Measurements from ENCODE around the gene NRCAM. TPM values are rescaled to one million over a fixed set of nuclear protein-coding genes. Genes with fewer than 3 reads are reported as not detected.

NRCAM gene
- total RNA-seq, 1 experiment from 2014 or later, result 45.7 TPM

DNA sequence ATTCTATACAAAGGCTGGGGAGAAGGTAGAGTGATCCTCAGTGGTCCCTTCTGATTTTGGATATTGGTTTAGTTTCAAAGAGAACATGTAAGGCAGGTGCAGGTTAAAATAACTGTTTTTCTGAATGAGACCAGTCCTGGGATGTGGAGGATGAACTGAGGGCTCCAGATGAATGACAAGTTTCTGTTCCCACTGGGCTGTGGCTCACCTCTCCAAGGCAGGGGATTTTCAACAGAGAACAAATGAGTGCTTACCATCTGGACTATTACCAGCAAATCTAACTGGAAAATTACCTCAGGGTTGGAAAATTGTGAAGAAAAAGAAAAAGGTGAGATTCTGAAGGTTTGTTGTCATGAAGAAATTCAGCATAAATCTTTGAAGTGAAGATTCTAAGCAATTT is 334.1 kb downstream of the NRCAM start:
- Histone ChIP-seq H3K27me3 (replicated peaks; ENCODE audit: insufficient read depth, low read depth, low read length, poor library complexity) (no peaks in the 10 kb centered on the region), H3K9me3 (ENCODE audit: low read depth, low read length, poor library complexity, severe bottlenecking) (no peaks in the 10 kb centered on the region), H3K4me1 (ENCODE audit: insufficient read depth, low read length, poor library complexity, severe bottlenecking) (no peaks in the 10 kb centered on the region), H3K36me3 (ENCODE audit: insufficient read depth, low read length, poor library complexity, severe bottlenecking) (no peaks in the 10 kb centered on the region), H3K27ac (ENCODE audit: low read depth, low read length, poor library complexity, severe bottlenecking) (no peak overlapping the region), H3K4me3 (ENCODE audit: low read depth, low read length, poor library complexity, severe bottlenecking) (no peak overlapping the region)
- no peak for DNase-seq (ENCODE audit: low spot score)
- ChIA-PET POLR2A (ENCODE audit: low non-redundant PET) (no interaction called here), CTCF (no interaction called here)
- no peak for TF ChIP-seq EZH2 (IDR thresholded peaks at IDR 0.05; ENCODE audit: borderline replicate concordance, low read depth, low read length, poor library complexity, severe bottlenecking)
- intact Hi-C loops (cut with micrococcal nuclease; ENCODE audit: unreplicated experiment), result no loop called here
- no TSS peak for BruUV-seq (replicated peaks)

DNA sequence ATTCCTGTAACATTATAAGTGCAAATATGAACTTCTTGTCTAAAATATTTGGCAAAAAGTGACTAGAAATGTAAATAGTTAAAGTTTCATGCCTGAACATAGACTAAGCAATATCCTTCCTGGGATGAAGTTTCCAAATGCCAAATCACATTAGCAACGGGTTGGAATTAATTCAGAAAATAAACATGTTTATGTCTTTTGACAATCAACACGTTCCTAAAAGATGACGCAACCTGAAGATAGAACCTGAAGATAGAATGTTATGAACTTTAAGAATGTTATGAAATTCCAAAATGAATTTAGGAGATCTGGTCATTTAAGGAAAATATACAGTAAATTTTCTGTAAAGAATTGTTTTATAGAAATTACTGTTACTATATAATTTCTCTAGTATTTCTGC is 335.3 kb downstream of the NRCAM start:
- BruUV-seq (replicated peaks), result no TSS peak
- ChIA-PET POLR2A (ENCODE audit: low non-redundant PET) (interaction anchor here (0.7 kb wide), 1 partner anchor 26 kb away, joined by 13 read pairs; no protein-coding TSS in a partner anchor), CTCF (no interaction called here)
- H3K27me3 ChIP-seq (replicated peaks; ENCODE audit: insufficient read depth, low read depth, low read length, poor library complexity), result no peaks in the 10 kb centered on the region
- H3K36me3 ChIP-seq (ENCODE audit: insufficient read depth, low read length, poor library complexity, severe bottlenecking), result no peaks in the 10 kb centered on the region
- intact Hi-C loops (cut with micrococcal nuclease; ENCODE audit: unreplicated experiment), result no loop called here
- no peaks in the 10 kb centered on the region for H3K4me1 ChIP-seq (ENCODE audit: insufficient read depth, low read length, poor library complexity, severe bottlenecking)
- H3K9me3 ChIP-seq (ENCODE audit: low read depth, low read length, poor library complexity, severe bottlenecking), result no peaks in the 10 kb centered on the region
- no peak overlapping the region for H3K27ac ChIP-seq (ENCODE audit: low read depth, low read length, poor library complexity, severe bottlenecking)
- H3K4me3 ChIP-seq (ENCODE audit: low read depth, low read length, poor library complexity, severe bottlenecking), result no peak overlapping the region
- no peak for TF ChIP-seq EZH2 (IDR thresholded peaks at IDR 0.05; ENCODE audit: borderline replicate concordance, low read depth, low read length, poor library complexity, severe bottlenecking)
- TF ChIP-seq, protein P1, sequence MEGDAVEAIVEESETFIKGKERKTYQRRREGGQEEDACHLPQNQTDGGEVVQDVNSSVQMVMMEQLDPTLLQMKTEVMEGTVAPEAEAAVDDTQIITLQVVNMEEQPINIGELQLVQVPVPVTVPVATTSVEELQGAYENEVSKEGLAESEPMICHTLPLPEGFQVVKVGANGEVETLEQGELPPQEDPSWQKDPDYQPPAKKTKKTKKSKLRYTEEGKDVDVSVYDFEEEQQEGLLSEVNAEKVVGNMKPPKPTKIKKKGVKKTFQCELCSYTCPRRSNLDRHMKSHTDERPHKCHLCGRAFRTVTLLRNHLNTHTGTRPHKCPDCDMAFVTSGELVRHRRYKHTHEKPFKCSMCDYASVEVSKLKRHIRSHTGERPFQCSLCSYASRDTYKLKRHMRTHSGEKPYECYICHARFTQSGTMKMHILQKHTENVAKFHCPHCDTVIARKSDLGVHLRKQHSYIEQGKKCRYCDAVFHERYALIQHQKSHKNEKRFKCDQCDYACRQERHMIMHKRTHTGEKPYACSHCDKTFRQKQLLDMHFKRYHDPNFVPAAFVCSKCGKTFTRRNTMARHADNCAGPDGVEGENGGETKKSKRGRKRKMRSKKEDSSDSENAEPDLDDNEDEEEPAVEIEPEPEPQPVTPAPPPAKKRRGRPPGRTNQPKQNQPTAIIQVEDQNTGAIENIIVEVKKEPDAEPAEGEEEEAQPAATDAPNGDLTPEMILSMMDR (conservative IDR thresholded peaks at IDR 0.05; ENCODE audit: low read depth, low read length), result no peak
- DNase-seq (ENCODE audit: low spot score), result no peak

DNA sequence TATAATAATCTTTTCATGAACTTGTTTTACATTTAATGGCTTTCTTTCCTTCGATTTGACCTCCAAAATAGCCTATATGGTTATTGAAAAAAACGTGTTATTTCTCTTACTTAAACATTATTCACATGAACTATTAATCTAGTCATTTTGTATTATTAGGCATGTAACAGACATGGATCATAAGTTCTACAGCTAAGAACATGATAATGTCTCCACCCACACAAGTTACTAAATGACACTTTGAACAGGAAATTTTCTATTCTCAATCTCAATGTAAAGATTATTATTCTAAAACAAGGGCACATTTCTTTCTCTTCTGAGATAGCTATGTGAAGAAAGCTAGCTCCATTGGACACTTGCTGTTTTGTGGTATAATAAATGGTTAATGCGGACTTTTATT is 336.0 kb downstream of the NRCAM start:
- TF ChIP-seq, protein P1 (conservative IDR thresholded peaks at IDR 0.05; ENCODE audit: low read depth, low read length), result no peak
- TF ChIP-seq EZH2 (IDR thresholded peaks at IDR 0.05; ENCODE audit: borderline replicate concordance, low read depth, low read length, poor library complexity, severe bottlenecking), result no peak
- Histone ChIP-seq H3K36me3 (ENCODE audit: insufficient read depth, low read length, poor library complexity, severe bottlenecking) (no peaks in the 10 kb centered on the region), H3K4me1 (ENCODE audit: insufficient read depth, low read length, poor library complexity, severe bottlenecking) (no peaks in the 10 kb centered on the region), H3K4me3 (ENCODE audit: low read depth, low read length, poor library complexity, severe bottlenecking) (no peak overlapping the region), H3K9me3 (ENCODE audit: low read depth, low read length, poor library complexity, severe bottlenecking) (no peaks in the 10 kb centered on the region), H3K27me3 (replicated peaks; ENCODE audit: insufficient read depth, low read depth, low read length, poor library complexity) (no peaks in the 10 kb centered on the region), H3K27ac (ENCODE audit: low read depth, low read length, poor library complexity, severe bottlenecking) (no peak overlapping the region)
- intact Hi-C loops (cut with micrococcal nuclease; ENCODE audit: unreplicated experiment), result no loop called here
- ChIA-PET CTCF (no interaction called here), POLR2A (ENCODE audit: low non-redundant PET) (no interaction called here)
- no peak for DNase-seq (ENCODE audit: low spot score)
- BruUV-seq (replicated peaks), result no TSS peak

DNA sequence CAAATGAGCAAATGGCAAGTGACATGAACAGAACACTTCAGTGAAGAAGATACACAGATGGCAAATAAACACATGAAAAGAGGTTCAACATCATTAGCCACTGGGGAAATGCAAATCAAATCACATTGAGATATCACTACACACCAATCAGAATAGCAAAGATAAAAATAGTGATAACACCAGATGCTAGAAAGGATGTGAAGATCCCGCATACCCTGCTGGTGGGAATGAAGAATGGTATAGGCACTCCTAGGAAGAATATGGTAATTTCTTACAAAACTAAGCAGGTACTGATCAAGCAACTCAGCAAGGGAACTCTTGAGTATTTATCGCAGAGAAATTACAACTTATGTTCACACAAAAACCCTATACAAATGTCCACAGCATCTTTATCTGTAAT is 337.3 kb downstream of the NRCAM start:
- Histone ChIP-seq H3K27ac (ENCODE audit: low read depth, low read length, poor library complexity, severe bottlenecking) (no peak overlapping the region), H3K4me3 (ENCODE audit: low read depth, low read length, poor library complexity, severe bottlenecking) (no peak overlapping the region), H3K4me1 (ENCODE audit: insufficient read depth, low read length, poor library complexity, severe bottlenecking) (no peaks in the 10 kb centered on the region), H3K36me3 (ENCODE audit: insufficient read depth, low read length, poor library complexity, severe bottlenecking) (no peaks in the 10 kb centered on the region), H3K9me3 (ENCODE audit: low read depth, low read length, poor library complexity, severe bottlenecking) (no peaks in the 10 kb centered on the region), H3K27me3 (replicated peaks; ENCODE audit: insufficient read depth, low read depth, low read length, poor library complexity) (no peaks in the 10 kb centered on the region)
- ChIA-PET CTCF (no interaction called here), POLR2A (ENCODE audit: low non-redundant PET) (no interaction called here)
- no peak for TF ChIP-seq EZH2 (IDR thresholded peaks at IDR 0.05; ENCODE audit: borderline replicate concordance, low read depth, low read length, poor library complexity, severe bottlenecking)
- TF ChIP-seq, protein P1 (conservative IDR thresholded peaks at IDR 0.05; ENCODE audit: low read depth, low read length), result no peak
- no peak for DNase-seq (ENCODE audit: low spot score)
- BruUV-seq (replicated peaks), result no TSS peak
- intact Hi-C loops (cut with micrococcal nuclease; ENCODE audit: unreplicated experiment), result no loop called here

Data from A673 (cell line).